ENCODE measurements around the gene NHLRC4.

The NHLRC4 gene

GRCh38 chr16:544517-544916 lies 22.3 kb upstream of the NHLRC4 start:
- Histone ChIP-seq H3K9ac (ENCODE audit: low read length in 2 of 2) (no peak overlapping the region), H3K36me3 (ENCODE audit: control insufficient read depth in 2 of 2, insufficient read depth in 2 of 2, low read length in 2 of 2) (peaks cover 0 to 2% of the 10 kb centered on the region in 2 donors), H3K4me3 (ENCODE audit: low read length in 2 of 2) (no peak overlapping the region), H3K27ac (ENCODE audit: low read length) (no peak overlapping the region), H3K9me3 (ENCODE audit: control insufficient read depth in 2 of 2, low read length in 2 of 2) (no peaks in the 10 kb centered on the region), H3K27me3 (ENCODE audit: control insufficient read depth in 1 of 2, insufficient read depth in 2 of 2, low read length in 2 of 2) (no peaks in the 10 kb centered on the region), H3K4me1 (ENCODE audit: control insufficient read depth, insufficient read depth, low read length) (no peaks in the 10 kb centered on the region)

DNA sequence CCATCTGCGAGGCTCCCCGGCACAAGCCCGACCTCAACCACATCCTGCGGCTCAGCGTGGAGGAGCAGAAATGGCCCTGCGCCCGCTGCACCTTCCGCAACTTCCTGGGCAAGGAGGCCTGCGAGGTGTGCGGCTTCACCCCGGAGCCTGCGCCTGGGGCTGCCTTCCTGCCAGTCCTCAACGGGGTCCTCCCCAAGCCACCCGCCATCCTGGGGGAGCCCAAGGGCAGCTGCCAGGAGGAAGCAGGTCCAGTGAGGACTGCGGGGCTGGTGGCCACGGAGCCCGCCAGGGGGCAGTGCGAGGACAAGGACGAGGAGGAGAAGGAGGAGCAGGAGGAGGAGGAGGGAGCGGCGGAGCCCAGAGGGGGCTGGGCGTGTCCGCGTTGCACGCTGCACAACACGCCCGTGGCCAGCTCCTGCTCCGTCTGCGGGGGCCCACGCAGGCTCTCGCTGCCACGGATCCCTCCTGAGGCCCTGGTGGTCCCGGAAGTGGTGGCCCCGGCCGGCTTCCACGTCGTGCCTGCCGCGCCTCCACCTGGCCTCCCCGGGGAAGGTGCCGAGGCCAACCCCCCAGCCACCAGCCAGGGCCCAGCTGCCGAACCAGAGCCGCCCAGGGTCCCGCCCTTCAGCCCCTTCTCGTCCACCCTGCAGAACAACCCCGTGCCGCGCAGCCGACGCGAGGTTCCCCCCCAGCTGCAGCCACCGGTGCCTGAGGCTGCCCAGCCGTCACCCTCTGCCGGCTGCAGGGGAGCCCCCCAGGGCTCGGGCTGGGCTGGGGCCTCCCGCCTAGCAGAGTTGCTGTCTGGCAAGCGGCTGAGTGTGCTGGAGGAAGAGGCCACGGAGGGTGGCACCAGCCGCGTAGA lies 19.7 kb upstream of the NHLRC4 start:
- H3K36me3 ChIP-seq (ENCODE audit: control insufficient read depth in 2 of 2, insufficient read depth in 2 of 2, low read length in 2 of 2), result peaks cover 0 to 5% of the 10 kb centered on the region in 2 donors

GRCh38 chr16:548586-548985 lies 18.2 kb upstream of the NHLRC4 start:
- Histone ChIP-seq H3K9me3 (ENCODE audit: control insufficient read depth in 2 of 2, low read length in 2 of 2) (no peaks in the 10 kb centered on the region), H3K4me3 (ENCODE audit: low read length in 2 of 2) (no peak overlapping the region), H3K9ac (ENCODE audit: low read length in 2 of 2) (no peak overlapping the region), H3K27ac (ENCODE audit: low read length) (no peak overlapping the region), H3K27me3 (ENCODE audit: control insufficient read depth in 1 of 2, insufficient read depth in 2 of 2, low read length in 2 of 2) (no peaks in the 10 kb centered on the region), H3K4me1 (ENCODE audit: control insufficient read depth, insufficient read depth, low read length) (no peaks in the 10 kb centered on the region), H3K36me3 (ENCODE audit: control insufficient read depth in 2 of 2, insufficient read depth in 2 of 2, low read length in 2 of 2) (peaks cover 0 to 5% of the 10 kb centered on the region in 2 donors)

More for the DNA sequence above, 19.7 kb upstream of the NHLRC4 start:
- Histone ChIP-seq H3K27ac (ENCODE audit: low read length) (no peak overlapping the region), H3K4me1 (ENCODE audit: control insufficient read depth, insufficient read depth, low read length) (no peaks in the 10 kb centered on the region), H3K4me3 (ENCODE audit: low read length in 2 of 2) (no peak overlapping the region), H3K27me3 (ENCODE audit: control insufficient read depth in 1 of 2, insufficient read depth in 2 of 2, low read length in 2 of 2) (no peaks in the 10 kb centered on the region), H3K9ac (ENCODE audit: low read length in 2 of 2) (no peak overlapping the region), H3K9me3 (ENCODE audit: control insufficient read depth in 2 of 2, low read length in 2 of 2) (no peaks in the 10 kb centered on the region)

DNA sequence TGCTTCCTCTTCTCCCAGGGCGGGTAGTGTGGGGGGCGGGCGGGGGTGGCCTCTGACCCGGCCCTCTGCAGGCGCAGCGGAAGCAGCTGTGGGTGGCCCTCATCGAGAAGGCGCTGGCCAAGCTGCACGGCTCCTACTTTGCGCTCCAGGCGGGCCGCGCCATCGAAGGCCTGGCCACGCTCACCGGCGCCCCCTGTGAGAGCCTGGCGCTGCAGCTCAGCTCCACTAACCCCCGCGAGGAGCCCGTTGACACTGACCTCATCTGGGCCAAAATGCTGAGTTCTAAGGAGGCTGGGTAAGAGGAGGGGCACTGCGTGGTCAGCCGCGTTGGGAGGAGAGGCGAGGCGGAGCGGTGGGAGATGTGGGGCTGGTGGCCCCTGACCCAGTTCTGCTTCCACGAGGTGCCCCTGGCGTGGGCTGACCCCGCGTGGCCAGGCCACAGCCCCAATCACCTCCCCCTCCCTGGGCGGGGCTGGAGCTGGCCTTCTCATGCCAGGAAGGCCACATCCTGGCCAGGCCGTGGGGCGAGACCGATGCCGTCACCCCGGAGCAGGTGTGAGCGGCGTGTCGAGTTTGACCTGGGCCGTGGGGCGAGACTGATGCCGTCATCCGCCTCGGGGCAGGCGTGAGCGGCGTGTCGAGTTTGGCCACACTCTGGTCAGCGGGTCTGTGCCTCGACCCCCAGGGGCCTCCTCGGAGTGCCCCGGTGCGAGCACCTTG lies 17.1 kb upstream of the NHLRC4 start:
- no peaks in the 10 kb centered on the region for H3K9me3 ChIP-seq (ENCODE audit: control insufficient read depth in 2 of 2, low read length in 2 of 2)
- no peaks in the 10 kb centered on the region for H3K4me1 ChIP-seq (ENCODE audit: control insufficient read depth, insufficient read depth, low read length)
- peaks cover 0 to 5% of the 10 kb centered on the region in 2 donors for H3K36me3 ChIP-seq (ENCODE audit: control insufficient read depth in 2 of 2, insufficient read depth in 2 of 2, low read length in 2 of 2)
- H3K27ac ChIP-seq (ENCODE audit: low read length), result no peak overlapping the region
- no peak overlapping the region for H3K4me3 ChIP-seq (ENCODE audit: low read length in 2 of 2)
- H3K27me3 ChIP-seq (ENCODE audit: control insufficient read depth in 1 of 2, insufficient read depth in 2 of 2, low read length in 2 of 2), result no peaks in the 10 kb centered on the region
- H3K9ac ChIP-seq (ENCODE audit: low read length in 2 of 2), result no peak overlapping the region

DNA sequence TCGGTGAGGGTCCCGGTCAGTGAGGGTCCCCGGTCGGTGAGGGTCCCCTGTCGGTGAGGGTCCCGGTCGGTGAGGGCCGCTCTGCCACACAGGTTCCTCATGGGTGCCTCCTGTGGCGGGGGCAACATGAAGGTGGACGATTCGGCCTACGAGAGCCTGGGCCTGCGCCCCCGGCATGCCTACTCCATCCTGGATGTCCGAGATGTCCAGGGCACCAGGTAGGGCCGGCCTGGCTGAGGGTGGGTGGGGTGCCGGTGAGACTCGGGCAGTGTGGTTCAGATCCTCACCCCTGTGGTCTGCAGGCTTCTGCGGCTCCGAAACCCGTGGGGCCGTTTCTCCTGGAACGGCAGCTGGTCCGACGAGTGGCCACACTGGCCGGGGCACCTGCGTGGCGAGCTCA lies 15.6 kb upstream of the NHLRC4 start:
- Histone ChIP-seq H3K27ac (ENCODE audit: low read length) (no peak overlapping the region), H3K36me3 (ENCODE audit: control insufficient read depth in 2 of 2, insufficient read depth in 2 of 2, low read length in 2 of 2) (peaks cover 0 to 5% of the 10 kb centered on the region in 2 donors), H3K27me3 (ENCODE audit: control insufficient read depth in 1 of 2, insufficient read depth in 2 of 2, low read length in 2 of 2) (no peaks in the 10 kb centered on the region), H3K4me3 (ENCODE audit: low read length in 2 of 2) (no peak overlapping the region), H3K9ac (ENCODE audit: low read length in 2 of 2) (no peak overlapping the region), H3K9me3 (ENCODE audit: control insufficient read depth in 2 of 2, low read length in 2 of 2) (no peaks in the 10 kb centered on the region), H3K4me1 (ENCODE audit: control insufficient read depth, insufficient read depth, low read length) (no peaks in the 10 kb centered on the region)

DNA sequence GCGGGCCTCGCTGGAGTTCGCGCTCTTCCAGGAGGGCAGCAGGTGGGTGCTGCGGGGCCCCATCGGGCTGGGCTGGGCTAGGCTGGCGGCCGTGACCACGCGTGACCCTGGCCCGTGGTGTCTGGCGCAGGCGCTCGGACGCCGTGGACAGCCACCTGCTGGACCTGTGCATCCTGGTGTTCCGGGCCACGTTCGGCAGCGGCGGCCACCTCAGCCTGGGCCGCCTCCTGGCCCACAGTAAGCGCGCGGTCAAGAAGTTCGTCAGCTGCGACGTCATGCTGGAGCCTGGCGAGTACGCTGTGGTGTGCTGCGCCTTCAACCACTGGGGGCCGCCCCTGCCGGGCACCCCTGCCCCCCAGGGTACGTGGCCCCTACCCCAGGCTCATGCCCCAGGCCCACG lies 14.6 kb upstream of the NHLRC4 start:
- Histone ChIP-seq H3K9ac (ENCODE audit: low read length in 2 of 2) (no peak overlapping the region), H3K4me1 (ENCODE audit: control insufficient read depth, insufficient read depth, low read length) (no peaks in the 10 kb centered on the region), H3K9me3 (ENCODE audit: control insufficient read depth in 2 of 2, low read length in 2 of 2) (no peaks in the 10 kb centered on the region), H3K27me3 (ENCODE audit: control insufficient read depth in 1 of 2, insufficient read depth in 2 of 2, low read length in 2 of 2) (no peaks in the 10 kb centered on the region), H3K36me3 (ENCODE audit: control insufficient read depth in 2 of 2, insufficient read depth in 2 of 2, low read length in 2 of 2) (peaks cover 0 to 5% of the 10 kb centered on the region in 2 donors), H3K4me3 (ENCODE audit: low read length in 2 of 2) (no peak overlapping the region), H3K27ac (ENCODE audit: low read length) (no peak overlapping the region)

DNA sequence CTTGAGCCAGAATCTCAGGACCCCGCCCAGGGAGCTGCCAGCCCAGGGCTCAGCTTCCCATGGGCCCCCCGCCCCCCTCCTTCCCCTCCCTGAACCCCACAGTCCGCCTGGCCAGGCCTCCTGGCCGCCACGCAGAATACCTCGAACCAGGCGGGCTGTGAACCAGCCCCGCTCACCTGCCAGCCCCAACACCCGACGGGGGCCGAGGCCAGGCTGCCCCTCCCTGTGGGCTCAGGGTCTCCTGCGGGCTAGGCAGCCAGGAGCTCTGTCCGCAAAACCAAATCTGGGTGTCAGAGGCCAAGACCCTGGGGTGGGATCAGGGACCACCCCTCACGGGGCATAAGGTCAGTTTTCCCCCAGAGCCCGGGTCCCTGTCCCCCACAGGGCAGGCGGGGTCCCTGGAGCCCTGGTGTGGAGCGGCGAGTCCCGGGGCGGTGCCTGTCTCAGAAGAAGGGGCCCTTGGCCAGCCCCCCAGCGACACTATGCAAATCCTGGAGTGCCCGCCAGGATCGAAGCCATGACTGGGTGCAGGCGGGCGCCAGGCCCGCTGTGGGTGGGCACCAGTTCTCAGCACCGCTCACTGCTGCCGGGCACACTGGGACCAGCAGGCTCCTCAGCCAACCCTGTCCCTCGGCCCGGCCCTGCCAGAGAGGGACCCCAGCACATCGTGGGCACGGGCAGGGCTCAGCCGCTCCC lies 13.1 kb upstream of the NHLRC4 start:
- Histone ChIP-seq H3K9ac (ENCODE audit: low read length in 2 of 2) (no peak overlapping the region), H3K36me3 (ENCODE audit: control insufficient read depth in 2 of 2, insufficient read depth in 2 of 2, low read length in 2 of 2) (peaks cover 0 to 3% of the 10 kb centered on the region in 2 donors), H3K27me3 (ENCODE audit: control insufficient read depth in 1 of 2, insufficient read depth in 2 of 2, low read length in 2 of 2) (peaks cover 2% of the 10 kb centered on the region in 2 donors), H3K27ac (ENCODE audit: low read length) (no peak overlapping the region), H3K4me3 (ENCODE audit: low read length in 2 of 2) (no peak overlapping the region), H3K4me1 (ENCODE audit: control insufficient read depth, insufficient read depth, low read length) (no peaks in the 10 kb centered on the region), H3K9me3 (ENCODE audit: control insufficient read depth in 2 of 2, low read length in 2 of 2) (no peaks in the 10 kb centered on the region)

GRCh38 chr16:554297-554621 lies 12.5 kb upstream of the NHLRC4 start:
- no peaks in the 10 kb centered on the region for H3K4me1 ChIP-seq (ENCODE audit: control insufficient read depth, insufficient read depth, low read length)
- H3K27me3 ChIP-seq (ENCODE audit: control insufficient read depth in 1 of 2, insufficient read depth in 2 of 2, low read length in 2 of 2), result peaks cover 6 to 7% of the 10 kb centered on the region in 2 donors
- peaks cover 0 to 3% of the 10 kb centered on the region in 2 donors for H3K36me3 ChIP-seq (ENCODE audit: control insufficient read depth in 2 of 2, insufficient read depth in 2 of 2, low read length in 2 of 2)
- no peak overlapping the region for H3K4me3 ChIP-seq (ENCODE audit: low read length in 2 of 2)
- H3K9me3 ChIP-seq (ENCODE audit: control insufficient read depth in 2 of 2, low read length in 2 of 2), result no peaks in the 10 kb centered on the region
- H3K27ac ChIP-seq (ENCODE audit: low read length), result no peak overlapping the region
- H3K9ac ChIP-seq (ENCODE audit: low read length in 2 of 2), result no peak overlapping the region

GRCh38 chr16:554640-555365 lies 12.0 kb upstream of the NHLRC4 start:
- Histone ChIP-seq H3K27me3 (ENCODE audit: control insufficient read depth in 1 of 2, insufficient read depth in 2 of 2, low read length in 2 of 2) (peaks cover 11 to 12% of the 10 kb centered on the region in 2 donors), H3K27ac (ENCODE audit: low read length) (no peak overlapping the region), H3K9me3 (ENCODE audit: control insufficient read depth in 2 of 2, low read length in 2 of 2) (no peaks in the 10 kb centered on the region), H3K4me3 (ENCODE audit: low read length in 2 of 2) (no peak overlapping the region), H3K4me1 (ENCODE audit: control insufficient read depth, insufficient read depth, low read length) (peaks cover 2% of the 10 kb centered on the region), H3K36me3 (ENCODE audit: control insufficient read depth in 2 of 2, insufficient read depth in 2 of 2, low read length in 2 of 2) (peaks cover 0 to 3% of the 10 kb centered on the region in 2 donors), H3K9ac (ENCODE audit: low read length in 2 of 2) (no peak overlapping the region)

Data from stomach smooth muscle (tissue), 2 donors.